ENCODE data around the gene DNHD1. TPM values are rescaled to one million over a fixed set of nuclear protein-coding genes. Genes with fewer than 3 reads are reported as not detected.

The DNHD1 gene
- total and polyA plus RNA-seq, 9 of the 15 experiments (the other 6 are each of a cell fraction or from before 2014, with no cell fraction given) = 0.82 to 9.7 (median 3.8) TPM

GRCh38 chr11:6481012-6481923 lies 15.8 kb upstream of the DNHD1 start, which contains the start of the genes ARFIP2 and TIMM10B (continued):
- peak; percentile 73; the same call in 1 of the 2 replicates for TF ChIP-seq ZBTB49 (CRISPR knock-in tag; IDR thresholded peaks at IDR 0.05; ENCODE audit: borderline replicate concordance)
- no peak for TF ChIP-seq NCOA6 (IDR thresholded peaks at IDR 0.05)
- TF ChIP-seq KDM5B (IDR thresholded peaks at IDR 0.05; ENCODE audit: insufficient replicate concordance, low read depth, low read length) = peak; percentile 84
- no peak for TF ChIP-seq RNF219 (CRISPR knock-in tag; IDR thresholded peaks at IDR 0.05)
- TF ChIP-seq ZFP91 (CRISPR knock-in tag; IDR thresholded peaks at IDR 0.05) = peak; percentile 45; the same call in 1 of the 2 replicates
- TF ChIP-seq PBX2 (CRISPR knock-in tag; IDR thresholded peaks at IDR 0.05; ENCODE audit: low read depth) = no peak
- no peak for TF ChIP-seq PBX2 (tag; conservative IDR thresholded peaks at IDR 0.05; ENCODE audit: low read depth)
- TF ChIP-seq ZNF592 (IDR thresholded peaks at IDR 0.05) = no peak
- no peak for TF ChIP-seq ZNF586 (CRISPR knock-in tag; conservative IDR thresholded peaks at IDR 0.05)
- peak; percentile 61 for TF ChIP-seq CTBP1 (IDR thresholded peaks at IDR 0.05; ENCODE audit: borderline replicate concordance)
- no peak for TF ChIP-seq OTX1 (CRISPR knock-in tag; IDR thresholded peaks at IDR 0.05)
